Fibroblast of upper back skin (primary cell): ENCODE measurements around the gene SKI.
A peak's percentile ranks its signal among the peaks of the same experiment; 100 is the strongest.

Experiments used
- DNase-seq: peaks from one replicate; pipeline ENCODE4 v3.0.0-alpha.2; 2013

Gene SKI

DNA sequence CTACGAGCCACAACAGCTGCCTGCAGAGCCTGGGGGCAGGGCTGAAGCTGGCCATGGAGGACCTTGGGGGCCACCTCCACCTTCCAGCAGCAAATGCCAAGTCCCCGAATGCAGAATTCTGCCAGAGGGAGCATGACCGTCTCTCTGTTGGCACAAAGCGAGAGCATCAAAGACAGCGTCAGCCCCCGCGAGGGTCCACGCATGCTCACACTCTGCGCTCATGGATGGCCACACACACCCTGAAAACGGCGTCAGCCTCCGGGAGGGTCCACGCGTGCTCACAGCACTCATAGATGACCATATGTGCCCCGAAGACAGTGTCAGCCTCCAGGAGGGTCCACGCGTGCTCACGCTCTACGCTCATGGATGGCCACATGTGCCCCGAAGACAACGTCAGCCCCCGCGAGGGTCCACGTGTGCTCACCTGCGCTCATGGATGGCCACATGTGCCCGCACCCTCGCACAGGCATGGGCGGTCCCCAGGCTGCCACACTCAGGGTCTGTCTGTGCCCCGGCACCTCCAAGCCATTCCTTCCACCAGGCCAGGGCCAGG, 116.7 kb downstream of the SKI start:
- DNase-seq = no peak

- DNase-seq = no peak
These were observed 117.4 kb downstream of the SKI start for GRCh38 chr1:2345297-2346075.

DNA sequence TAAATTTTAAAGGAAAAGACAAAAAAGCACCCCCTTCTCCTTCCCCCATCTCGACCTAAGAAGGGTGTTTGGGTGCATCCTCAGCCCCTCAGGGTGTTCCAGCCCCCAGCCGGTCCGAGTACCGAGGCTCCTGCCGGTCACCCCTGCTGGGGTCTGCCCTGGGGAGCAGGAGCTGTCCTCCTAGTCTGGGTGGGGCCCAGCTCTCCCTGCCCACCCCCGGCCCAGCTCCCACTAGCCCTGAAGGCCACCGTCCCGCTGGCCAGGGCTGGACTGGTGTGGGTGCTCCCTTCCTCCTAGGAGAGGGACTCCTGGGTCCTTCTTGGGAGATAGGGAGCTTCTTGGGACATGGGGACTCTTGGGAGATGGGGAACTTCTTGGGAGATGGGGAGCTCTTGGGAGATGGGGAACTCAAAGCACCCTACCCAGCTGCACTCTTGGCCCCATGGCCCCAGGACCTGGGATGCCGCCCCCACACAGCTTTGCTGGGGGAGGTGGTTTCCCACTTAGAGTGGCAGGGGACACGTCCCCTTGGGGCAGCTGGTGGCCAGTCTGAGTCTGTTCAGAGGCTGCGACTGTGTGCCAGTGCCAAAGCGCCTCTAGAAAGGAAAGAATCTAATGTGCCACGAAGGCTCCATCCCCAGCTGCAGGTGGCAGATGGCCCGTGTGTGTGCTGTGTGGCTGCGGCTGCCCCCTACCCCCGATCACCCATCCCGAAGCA, 118.7 kb downstream of the SKI start:
- no peak for DNase-seq

GRCh38 chr1:2347409-2347785, 119.3 kb downstream of the SKI start:
- DNase-seq = no peak

DNA sequence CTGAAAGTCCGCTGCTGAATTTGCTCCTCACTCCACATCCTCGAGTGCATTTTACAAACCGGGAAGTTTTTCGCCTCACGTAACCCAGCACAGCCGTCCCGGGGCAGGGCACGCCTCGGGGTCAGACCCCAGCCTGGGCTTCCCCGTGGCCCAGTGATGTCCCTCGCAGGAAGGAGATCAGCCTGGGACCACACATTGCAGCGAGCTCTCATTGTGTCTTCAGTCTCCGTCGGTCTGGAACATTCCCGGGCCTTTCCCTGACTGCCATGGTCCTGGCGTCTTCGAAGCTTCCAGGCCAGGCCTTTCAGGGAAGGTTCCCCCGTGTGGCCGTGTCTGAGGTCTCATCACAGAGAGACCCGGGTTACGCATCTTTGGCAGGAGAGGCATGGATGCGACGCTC, 119.8 kb downstream of the SKI start:
- no peak for DNase-seq

DNA sequence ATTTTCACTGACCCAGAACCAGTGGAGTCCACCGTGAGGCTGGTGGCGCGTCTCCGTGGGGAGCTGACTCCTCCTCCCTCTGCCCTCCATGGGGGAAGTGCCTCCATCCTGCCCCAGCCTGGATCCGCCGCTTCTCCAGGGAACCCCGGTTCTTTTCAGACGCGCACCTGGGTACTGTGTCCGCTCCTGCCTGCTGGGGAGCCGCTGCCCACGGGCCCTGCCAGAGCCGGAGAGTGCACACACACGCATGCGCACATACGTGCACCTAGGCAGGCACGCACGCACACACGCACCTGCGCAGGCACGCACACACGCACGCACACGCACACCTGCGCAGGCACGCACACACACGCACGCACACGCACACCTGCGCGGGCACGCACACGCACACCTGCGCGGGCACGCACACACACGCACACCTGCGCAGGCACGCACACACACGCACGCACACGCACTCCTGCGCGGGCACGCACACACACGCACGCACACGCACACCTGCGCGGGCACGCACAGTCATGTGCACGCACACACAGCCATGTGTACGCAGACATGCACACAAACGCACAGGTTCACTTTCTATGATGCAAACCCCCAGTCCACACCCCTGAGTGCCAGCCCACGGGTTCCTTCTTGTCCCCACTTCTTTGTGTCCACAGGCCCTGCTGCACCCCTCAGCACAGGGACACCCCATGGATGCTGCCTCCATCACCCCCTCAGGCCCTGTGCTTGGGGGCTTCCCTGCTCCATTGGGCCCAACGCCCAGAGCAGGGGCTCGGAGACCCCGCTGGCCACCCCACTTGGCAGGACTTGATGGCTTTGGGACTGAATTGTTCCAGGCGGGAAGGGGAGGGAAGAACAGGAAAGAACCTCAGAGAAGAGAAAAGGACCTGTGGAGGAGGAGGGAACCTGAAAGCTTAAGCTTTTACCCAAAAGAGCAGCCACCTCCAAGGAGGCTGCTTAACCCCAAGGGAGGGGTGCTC, 120.5 kb downstream of the SKI start:
- DNase-seq = no peak

DNA sequence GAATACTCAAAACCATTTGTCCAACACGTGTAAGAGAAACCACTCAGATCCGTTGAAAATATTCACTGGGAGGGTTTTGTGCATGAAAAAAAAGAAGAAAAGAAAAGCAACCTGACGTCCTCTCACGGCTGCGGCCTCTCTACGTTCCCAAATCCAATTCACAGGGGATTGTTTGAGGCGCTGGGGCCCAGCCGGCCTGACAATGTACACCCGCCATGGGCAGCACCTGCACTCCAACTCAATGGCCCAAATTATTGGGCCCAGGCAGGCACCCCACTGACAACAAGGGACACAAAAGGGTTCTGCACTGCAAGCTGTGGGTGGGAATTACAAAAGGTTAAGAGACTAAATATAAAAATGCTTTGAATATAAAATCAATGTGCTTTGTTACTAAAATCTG, 121.7 kb downstream of the SKI start:
- no peak for DNase-seq

DNA sequence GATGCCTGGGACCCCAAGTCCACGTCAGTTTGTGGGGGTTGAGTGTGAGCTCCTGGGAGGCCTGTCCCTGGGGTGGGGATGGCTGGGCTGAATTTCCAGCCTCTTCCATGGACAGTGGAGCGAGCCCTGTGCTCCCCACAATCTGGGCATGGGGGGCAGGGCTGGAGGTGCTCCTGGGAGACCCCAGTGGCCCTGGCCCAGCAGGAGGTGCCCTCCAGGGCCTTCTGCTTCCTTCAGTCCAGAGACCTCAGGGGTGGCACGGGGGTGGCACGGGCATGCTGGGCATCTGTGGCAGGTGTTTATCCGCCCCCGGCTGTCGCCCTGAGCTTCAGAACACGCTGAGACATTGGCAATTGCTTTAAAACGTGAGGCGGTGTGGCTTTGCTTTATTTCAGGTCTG, 122.4 kb downstream of the SKI start:
- DNase-seq = no peak

- no peak for DNase-seq
These were observed 123.0 kb downstream of the SKI start for GRCh38 chr1:2350911-2351655.

DNA sequence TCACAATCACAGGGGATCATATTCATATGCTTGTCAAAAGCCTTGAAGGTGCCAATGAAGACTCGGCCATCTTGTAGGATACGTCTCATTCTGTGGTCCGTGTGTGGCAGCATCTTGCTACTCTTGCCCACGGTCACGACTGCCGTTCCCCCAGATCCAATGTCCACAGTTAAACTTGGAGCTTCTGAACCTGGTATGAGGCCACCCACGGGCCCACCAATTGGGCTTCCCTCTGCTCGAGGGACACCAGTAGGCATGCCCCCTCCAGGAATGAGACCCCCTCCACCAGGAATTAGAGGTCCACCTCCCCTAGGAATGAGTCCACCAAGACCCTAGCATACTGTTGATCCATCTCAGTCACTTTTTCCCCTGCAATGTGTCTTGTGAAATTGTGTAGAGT, 123.6 kb downstream of the SKI start:
- no peak for DNase-seq

GRCh38 chr1:2352341-2352896, 124.3 kb downstream of the SKI start:
- DNase-seq = no peak

DNA sequence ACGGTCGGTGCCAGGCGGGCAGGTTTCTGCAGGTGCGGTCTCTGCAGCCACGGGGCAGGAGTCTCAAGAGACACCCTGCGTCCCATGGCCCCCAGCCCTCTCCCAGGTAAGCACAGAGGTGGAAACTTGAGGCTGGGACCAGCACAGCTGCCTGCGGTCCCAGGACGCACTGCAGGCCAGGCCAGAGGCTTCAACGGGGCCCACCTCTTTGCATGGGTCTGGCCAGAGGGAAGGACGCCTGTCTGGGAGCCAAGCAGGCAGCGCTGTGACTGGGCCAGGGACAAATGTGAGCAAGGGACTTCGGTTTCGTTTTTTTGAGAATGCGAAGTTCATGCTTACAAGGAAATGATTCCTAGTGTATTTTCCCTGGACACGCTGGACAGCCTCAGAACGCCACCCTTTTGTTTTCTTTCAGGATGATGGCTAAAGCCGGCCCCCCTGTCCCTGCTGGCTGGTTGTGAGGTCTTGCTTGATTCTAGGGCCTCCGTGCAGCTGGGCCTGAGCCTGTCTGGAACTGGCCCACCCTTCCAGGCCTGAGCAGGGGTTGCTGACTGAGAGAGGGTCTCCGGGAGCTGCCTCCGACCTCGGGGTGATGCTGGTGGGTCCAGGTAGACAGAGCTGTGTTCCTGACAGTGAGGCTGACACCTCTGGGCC, 124.9 kb downstream of the SKI start:
- no peak for DNase-seq

DNA sequence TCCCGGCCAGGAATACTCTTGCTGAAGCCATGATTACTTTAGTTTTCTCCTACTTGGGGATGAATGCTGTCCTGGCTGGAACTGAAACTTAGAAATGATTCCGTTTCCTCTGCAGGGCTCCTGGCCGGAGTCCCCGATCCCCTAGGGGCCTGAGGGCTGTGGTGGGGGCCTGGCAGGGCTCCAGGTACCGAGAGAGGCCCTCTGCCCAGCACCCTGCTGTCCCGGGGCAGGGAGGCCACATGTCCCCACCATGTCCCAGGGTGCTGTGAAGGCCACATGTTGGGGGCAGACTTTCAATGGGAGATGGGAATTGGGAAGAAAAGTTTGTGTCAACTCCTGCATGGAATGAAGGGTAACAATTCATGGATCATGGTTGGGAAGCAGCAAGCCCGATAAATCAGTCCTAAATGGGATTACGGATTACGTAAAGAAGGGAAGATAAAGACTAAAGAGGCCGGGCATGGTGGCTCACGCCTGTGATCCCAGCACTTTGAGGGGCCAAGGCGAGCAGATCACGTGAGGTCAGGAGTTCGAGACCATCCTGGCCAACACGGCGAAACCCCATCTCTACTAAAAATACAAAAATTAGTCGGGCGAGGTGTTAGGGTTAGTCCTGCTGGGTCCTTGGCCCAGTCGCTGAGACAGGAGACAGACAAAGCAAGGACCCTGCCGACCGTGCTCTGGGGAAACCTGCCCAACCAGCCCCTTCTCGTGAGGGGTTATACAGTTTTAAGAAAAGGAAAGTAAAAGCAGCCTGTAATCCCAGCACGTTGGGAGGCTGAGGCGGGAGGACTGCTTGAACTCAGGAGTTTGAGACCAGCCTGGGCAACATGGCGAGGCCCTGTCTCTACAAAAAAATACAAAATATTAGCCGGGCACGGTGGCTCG, 125.7 kb downstream of the SKI start:
- no peak for DNase-seq

- DNase-seq = peak; percentile 72
These were observed 126.6 kb downstream of the SKI start for GRCh38 chr1:2354511-2355372.

DNA sequence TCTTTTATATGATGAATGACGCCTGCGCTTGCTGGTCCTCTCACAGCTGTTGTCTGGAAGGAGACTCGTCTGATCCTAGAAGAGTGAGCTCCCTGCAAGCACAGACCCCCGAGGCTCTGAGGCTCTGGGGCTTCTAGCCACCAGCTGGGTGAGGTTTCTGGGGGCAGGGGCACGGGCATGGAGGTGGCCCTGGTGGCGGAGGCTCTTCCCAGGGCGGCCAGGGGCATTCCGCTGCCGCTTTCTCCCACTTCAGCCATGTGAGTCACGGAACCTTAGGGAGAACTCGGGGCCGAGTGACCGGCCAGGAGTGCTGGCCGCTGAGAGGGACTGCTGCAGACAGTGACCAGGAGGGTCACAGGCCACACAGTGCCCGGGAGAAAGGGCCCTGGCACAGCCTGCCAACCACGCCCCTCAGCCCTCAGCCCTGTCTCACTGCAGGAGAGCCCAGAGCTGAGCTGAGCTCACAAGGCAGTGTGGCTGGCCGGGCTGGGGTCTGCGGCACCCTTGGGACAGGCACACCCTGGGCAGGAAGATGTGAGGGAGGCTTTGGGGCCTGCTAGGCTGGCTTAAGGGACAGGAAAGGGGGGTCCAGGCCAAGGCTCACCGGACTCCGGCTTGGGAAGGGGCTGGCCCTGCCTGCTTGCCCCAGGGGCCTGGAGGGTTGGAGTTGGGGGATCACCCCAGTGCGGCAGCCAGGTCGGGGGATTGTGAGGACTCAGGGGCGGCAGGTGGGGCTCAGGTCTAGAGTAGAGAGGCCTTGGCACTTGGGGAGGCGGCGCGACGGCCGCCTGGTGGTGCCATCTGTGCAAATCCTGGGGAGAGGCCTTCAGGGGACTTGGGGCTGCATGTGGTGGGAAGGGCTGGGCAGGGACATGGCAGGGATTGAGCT, 127.5 kb downstream of the SKI start:
- DNase-seq = no peak

- DNase-seq = no peak
These were observed 128.3 kb downstream of the SKI start for GRCh38 chr1:2356401-2356800.

- no peak for DNase-seq
These were observed 129.1 kb downstream of the SKI start for GRCh38 chr1:2356911-2357845.
